ENCODE data around the gene MGAT5.

DNA sequence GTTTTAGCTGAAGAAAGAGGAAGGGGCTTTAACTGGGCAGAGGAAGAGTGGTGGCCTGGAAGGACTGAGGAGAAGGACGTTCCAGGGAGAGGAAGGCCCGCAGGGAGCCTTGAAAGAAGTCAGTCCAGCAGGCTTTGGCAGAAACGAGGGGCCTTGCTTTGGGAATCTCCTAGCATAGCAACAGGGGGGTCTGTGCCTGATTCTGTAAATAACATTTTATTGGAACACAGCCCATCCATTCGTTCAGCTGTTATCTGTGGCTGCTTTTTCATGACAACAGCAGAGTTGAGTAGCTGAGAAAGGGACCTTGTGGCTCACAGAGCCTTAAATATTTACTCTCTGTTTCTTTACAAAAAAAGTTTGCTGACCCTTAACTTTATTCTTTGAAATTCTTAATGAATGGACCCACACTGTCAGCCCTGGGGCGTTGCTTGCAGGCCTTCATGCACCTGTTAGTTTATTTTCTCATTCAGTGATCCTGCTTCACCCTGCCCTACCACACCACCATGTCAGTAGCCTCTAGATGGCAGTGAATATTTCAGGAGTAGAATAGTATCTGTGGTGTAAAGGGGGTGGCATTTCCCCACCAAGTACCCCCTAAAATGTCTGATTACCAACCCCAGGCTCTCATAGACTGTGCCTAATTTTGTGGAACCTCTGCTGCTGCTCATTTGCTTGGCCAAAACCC, 61.0 kb downstream of the MGAT5 start:
- TF ChIP-seq, protein P1, sequence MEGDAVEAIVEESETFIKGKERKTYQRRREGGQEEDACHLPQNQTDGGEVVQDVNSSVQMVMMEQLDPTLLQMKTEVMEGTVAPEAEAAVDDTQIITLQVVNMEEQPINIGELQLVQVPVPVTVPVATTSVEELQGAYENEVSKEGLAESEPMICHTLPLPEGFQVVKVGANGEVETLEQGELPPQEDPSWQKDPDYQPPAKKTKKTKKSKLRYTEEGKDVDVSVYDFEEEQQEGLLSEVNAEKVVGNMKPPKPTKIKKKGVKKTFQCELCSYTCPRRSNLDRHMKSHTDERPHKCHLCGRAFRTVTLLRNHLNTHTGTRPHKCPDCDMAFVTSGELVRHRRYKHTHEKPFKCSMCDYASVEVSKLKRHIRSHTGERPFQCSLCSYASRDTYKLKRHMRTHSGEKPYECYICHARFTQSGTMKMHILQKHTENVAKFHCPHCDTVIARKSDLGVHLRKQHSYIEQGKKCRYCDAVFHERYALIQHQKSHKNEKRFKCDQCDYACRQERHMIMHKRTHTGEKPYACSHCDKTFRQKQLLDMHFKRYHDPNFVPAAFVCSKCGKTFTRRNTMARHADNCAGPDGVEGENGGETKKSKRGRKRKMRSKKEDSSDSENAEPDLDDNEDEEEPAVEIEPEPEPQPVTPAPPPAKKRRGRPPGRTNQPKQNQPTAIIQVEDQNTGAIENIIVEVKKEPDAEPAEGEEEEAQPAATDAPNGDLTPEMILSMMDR (IDR thresholded peaks at IDR 0.05 in 2 of 3, conservative IDR thresholded peaks at IDR 0.05 in 1 of 3; ENCODE audit: borderline replicate concordance in 1 of 3, insufficient read depth in 1 of 3, low read depth in 2 of 3, low read length in 2 of 3), result no peak
- no peak for TF ChIP-seq POLR2A (IDR thresholded peaks at IDR 0.05; ENCODE audit: borderline replicate concordance, extremely low read depth, insufficient read depth, insufficient read length)
- no peak for TF ChIP-seq EZH2 (IDR thresholded peaks at IDR 0.05)
- TF ChIP-seq ELF1 (IDR thresholded peaks at IDR 0.05; ENCODE audit: borderline replicate concordance, low read depth), result no peak
- no peak for TF ChIP-seq EZH2phosphoT487 (IDR thresholded peaks at IDR 0.05; ENCODE audit: borderline replicate concordance)
- no peak for TF ChIP-seq EGR1 (IDR thresholded peaks at IDR 0.05; ENCODE audit: low read depth)
- TF ChIP-seq CEBPB (IDR thresholded peaks at IDR 0.05; ENCODE audit: low read depth), result no peak
- no peak for TF ChIP-seq POLR2AphosphoS5 (IDR thresholded peaks at IDR 0.05; ENCODE audit: low read depth, low read length)
- TF ChIP-seq, protein P2, sequence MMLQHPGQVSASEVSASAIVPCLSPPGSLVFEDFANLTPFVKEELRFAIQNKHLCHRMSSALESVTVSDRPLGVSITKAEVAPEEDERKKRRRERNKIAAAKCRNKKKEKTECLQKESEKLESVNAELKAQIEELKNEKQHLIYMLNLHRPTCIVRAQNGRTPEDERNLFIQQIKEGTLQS (IDR thresholded peaks at IDR 0.05), result no peak
- TF ChIP-seq SIN3A (IDR thresholded peaks at IDR 0.05; ENCODE audit: low read depth), result no peak
- TF ChIP-seq, protein P3, sequence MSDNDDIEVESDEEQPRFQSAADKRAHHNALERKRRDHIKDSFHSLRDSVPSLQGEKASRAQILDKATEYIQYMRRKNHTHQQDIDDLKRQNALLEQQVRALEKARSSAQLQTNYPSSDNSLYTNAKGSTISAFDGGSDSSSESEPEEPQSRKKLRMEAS (IDR thresholded peaks at IDR 0.05), result no peak

Measured in HCT116 (cell line).